ENCODE data around the gene PRLR. TPM values are rescaled to one million over a fixed set of nuclear protein-coding genes. Genes with fewer than 3 reads are reported as not detected.

Gene PRLR
- total and polyA plus RNA-seq, 2 of the 8 experiments (the other 6 are each of a cell fraction or from before 2014, with no cell fraction given), result 0.53 to 2.5 TPM

DNA sequence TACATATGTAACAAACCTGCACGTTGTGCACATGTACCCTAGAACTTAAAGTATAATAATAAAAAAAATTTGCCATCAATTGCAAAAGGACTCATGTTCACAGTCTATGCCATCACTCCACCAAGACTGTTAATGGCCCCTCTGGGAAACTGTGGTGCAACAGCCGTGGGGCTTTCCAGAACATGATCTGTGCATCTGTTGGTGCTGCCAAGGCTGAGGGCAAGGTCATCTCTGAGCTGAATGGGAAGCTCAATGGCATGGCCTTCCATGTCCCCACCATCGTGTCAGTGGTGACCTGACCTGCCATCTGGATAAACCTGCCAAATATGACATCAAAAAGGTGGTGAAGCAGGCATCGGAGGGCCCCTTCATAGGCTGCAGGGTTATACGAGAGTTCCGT is 149.2 kb downstream of the PRLR start:
- Histone ChIP-seq H3K23ac (ENCODE audit: insufficient read length) (no peak overlapping the region), H3K27ac (ENCODE audit: low read depth, low read length) (no peak overlapping the region), H3K23me2 (ENCODE audit: low read depth, low read length) (no peaks in the 10 kb centered on the region), H4K91ac (replicated peaks; ENCODE audit: insufficient read length, low read length) (no peak overlapping the region), H2BK12ac (ENCODE audit: low read depth, low read length) (no peak overlapping the region), H2BK15ac (ENCODE audit: low read length) (no peak overlapping the region), H2BK20ac (ENCODE audit: low read length) (no peak overlapping the region), H3K18ac (ENCODE audit: extremely low read depth, low read length) (no peak overlapping the region), H4K20me1 (replicated peaks in 1 of 2; ENCODE audit: control insufficient read depth in 1 of 2, insufficient read depth in 2 of 2, low read length in 2 of 2) (no peaks in the 10 kb centered on the region), H3K56ac (replicated peaks; ENCODE audit: insufficient read length, low read depth, low read length) (no peak overlapping the region), H2AFZ (ENCODE audit: low read length) (no peak overlapping the region), H3K79me1 (ENCODE audit: low read depth, low read length) (no peaks in the 10 kb centered on the region), H2AK5ac (ENCODE audit: low read depth, low read length) (no peak overlapping the region), H3K36me3 (ENCODE audit: control insufficient read depth in 2 of 4, insufficient read depth in 4 of 4, low read length in 3 of 4) (no peaks in the 10 kb centered on the region), H4K8ac (ENCODE audit: extremely low read depth, insufficient read depth, low read length) (no peak overlapping the region), H3K27me3 (replicated peaks in 1 of 4; ENCODE audit: control insufficient read depth in 3 of 4, extremely low read depth in 1 of 4, insufficient read depth in 3 of 4, low read length in 3 of 4) (no peaks in the 10 kb centered on the region), H3K9me3 (ENCODE audit: insufficient read depth in 2 of 2, low read depth in 1 of 2, low read length in 1 of 2) (no peaks in the 10 kb centered on the region), H3K4ac (replicated peaks; ENCODE audit: insufficient read length, low read depth, low read length) (no peak overlapping the region), H3K4me1 (replicated peaks in 1 of 4; ENCODE audit: control insufficient read depth in 3 of 4, insufficient read depth in 4 of 4, low read length in 3 of 4) (no peaks in the 10 kb centered on the region), H3K4me3 (ENCODE audit: extremely low read depth in 1 of 4, insufficient read depth in 2 of 4, low read depth in 3 of 4, low read length in 4 of 4) (no peak overlapping the region), H3K9ac (replicated peaks in 1 of 4; ENCODE audit: extremely low read depth in 1 of 4, low read depth in 3 of 4, low read length in 3 of 4) (no peak overlapping the region), H2BK5ac (ENCODE audit: low read depth, low read length) (no peak overlapping the region), H3K79me2 (ENCODE audit: control insufficient read depth in 1 of 2, insufficient read depth in 2 of 2, low read length in 2 of 2) (no peaks in the 10 kb centered on the region), H3K14ac (ENCODE audit: insufficient read length) (no peak overlapping the region), H4K5ac (ENCODE audit: insufficient read length, low read depth, low read length) (no peak overlapping the region), H2BK120ac (replicated peaks; ENCODE audit: low read depth, low read length) (no peak overlapping the region), H3K4me2 (ENCODE audit: insufficient read depth in 1 of 2, low read depth in 2 of 2, low read length in 2 of 2) (no peak overlapping the region)
- WGBS, 2 experiments (ENCODE audit: extremely low coverage in 1 of 2, insufficient coverage in 1 of 2, insufficient read length in 1 of 2, insufficient replicate concordance in 2 of 2, low coverage in 1 of 2, low lambda C conversion rate in 2 of 2, missing lambda C conversion rate in 1 of 2), result 75% methylated on average over 6 of the region's 6 CpGs; no CpG with 5 or more reads in 1 of the 2 experiments
- DNase-seq (ENCODE audit: low read depth in 1 of 2, low spot score in 2 of 2) (no peak), FAIRE-seq (no peak)
- ChIA-PET POLR2A (ENCODE audit: partially characterized antibody) (no interaction called here), CTCF (ENCODE audit: partially characterized antibody) (no interaction called here)
- TF ChIP-seq FOSL1 (IDR thresholded peaks at IDR 0.05; ENCODE audit: insufficient read depth, low read depth, low read length) (no peak), CREB1 (IDR thresholded peaks at IDR 0.05) (no peak), SUZ12 (IDR thresholded peaks at IDR 0.05; ENCODE audit: low read length) (no peak), MAFK (IDR thresholded peaks at IDR 0.05; ENCODE audit: low read depth, low read length) (no peak), POU5F1 (IDR thresholded peaks at IDR 0.05; ENCODE audit: low read depth, low read length) (no peak), YY1 (IDR thresholded peaks at IDR 0.05; ENCODE audit: low read depth, low read length) (no peak), SP4 (IDR thresholded peaks at IDR 0.05; ENCODE audit: low read length) (no peak), GABPA (IDR thresholded peaks at IDR 0.05; ENCODE audit: borderline replicate concordance, insufficient read depth, low read length) (no peak), SIX5 (IDR thresholded peaks at IDR 0.05; ENCODE audit: low read depth, low read length) (no peak), KDM1A (IDR thresholded peaks at IDR 0.05; ENCODE audit: borderline replicate concordance, low read length) (no peak)
- TF ChIP-seq, protein P1, sequence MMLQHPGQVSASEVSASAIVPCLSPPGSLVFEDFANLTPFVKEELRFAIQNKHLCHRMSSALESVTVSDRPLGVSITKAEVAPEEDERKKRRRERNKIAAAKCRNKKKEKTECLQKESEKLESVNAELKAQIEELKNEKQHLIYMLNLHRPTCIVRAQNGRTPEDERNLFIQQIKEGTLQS (IDR thresholded peaks at IDR 0.05; ENCODE audit: insufficient read depth, low read depth, low read length), result no peak
